H9 (cell line): Measurements from ENCODE around the gene TMPRSS2. TPM values are rescaled to one million over a fixed set of nuclear protein-coding genes. Genes with fewer than 3 reads are reported as not detected.
A peak's percentile ranks its signal among the peaks of the same experiment; 100 is the strongest.
"Not testable (repeated sequence)": the region's sequence is repeated elsewhere in the genome, so short reads cannot be mapped to it uniquely, and the experiment has no call there.

Source experiments
- DNase-seq: peaks from one replicate; pipeline ENCODE4 v3.0.0-alpha.2; 2017
- H2AFZ ChIP-seq: one replicate; pipeline ENCODE4 v1.6.1; 2013; ENCODE audit warnings: mild to moderate bottlenecking, low read length, control low read depth, moderate library complexity
- H2AK5ac ChIP-seq: 2 replicates; pipeline ENCODE4 v1.6.1; 2013; ENCODE audit warnings: low read length, control low read depth, mixed read lengths; ENCODE audit not compliant: insufficient read length
- H2BK120ac ChIP-seq: one replicate; pipeline ENCODE4 v1.6.1; 2013; ENCODE audit warnings: low read depth, mild to moderate bottlenecking, low read length, control low read depth, inconsistent platforms; ENCODE audit not compliant: poor library complexity, severe bottlenecking
- H2BK12ac ChIP-seq: 2 replicates; pipeline ENCODE4 v1.6.1; 2013; ENCODE audit warnings: low read length, control low read depth, mixed read lengths, low read depth; ENCODE audit not compliant: insufficient read length
- H2BK15ac ChIP-seq: 2 replicates; pipeline ENCODE4 v1.6.1; 2013; ENCODE audit warnings: low read depth, low read length, control low read depth
- H2BK20ac ChIP-seq: one replicate; pipeline ENCODE4 v1.6.1; 2013; ENCODE audit warnings: low read depth, mild to moderate bottlenecking, low read length, control low read depth, inconsistent platforms; ENCODE audit not compliant: poor library complexity, severe bottlenecking
- H2BK5ac ChIP-seq: 2 replicates; pipeline ENCODE4 v1.6.1; 2013; ENCODE audit warnings: low read length, control low read depth, mixed read lengths; ENCODE audit not compliant: insufficient read length
- H3K14ac ChIP-seq: 2 replicates; pipeline ENCODE4 v1.6.1; 2013; ENCODE audit warnings: low read length, control low read depth; ENCODE audit not compliant: insufficient read depth
- H3K18ac ChIP-seq: 2 replicates; pipeline ENCODE4 v1.6.1; 2013; ENCODE audit warnings: low read depth, mild to moderate bottlenecking, mixed read lengths, low read length, control low read depth; ENCODE audit not compliant: insufficient read length
- H3K23ac ChIP-seq: 2 replicates; pipeline ENCODE4 v1.6.1; 2013; ENCODE audit warnings: low read length, control low read depth, mixed read lengths, low read depth; ENCODE audit not compliant: insufficient read length
- H3K23me2 ChIP-seq: 2 replicates; pipeline ENCODE4 v1.6.1; 2013; ENCODE audit warnings: low read depth, mild to moderate bottlenecking, mixed read lengths, low read length, control low read depth; ENCODE audit not compliant: insufficient read length, poor library complexity, severe bottlenecking
- H3K27ac ChIP-seq: 2 replicates; pipeline ENCODE4 v1.5.1; 2013; ENCODE audit warnings: low read length, control low read depth, mixed read lengths, low read depth; ENCODE audit not compliant: insufficient read length
- H3K27me3 ChIP-seq: 2 replicates; pipeline ENCODE4 v1.6.1; 2013; ENCODE audit warnings: low read length, control low read depth, inconsistent platforms; ENCODE audit not compliant: insufficient read depth
- H3K4ac ChIP-seq: 2 replicates; pipeline ENCODE4 v1.6.1; 2013; ENCODE audit warnings: low read depth, mild to moderate bottlenecking, control low read depth, inconsistent platforms, low read length, moderate library complexity
- H3K4me1 ChIP-seq: 2 replicates; pipeline ENCODE4 v1.6.1; 2013; ENCODE audit warnings: low read length, control low read depth, inconsistent platforms; ENCODE audit not compliant: insufficient read depth
- H3K4me2 ChIP-seq: 2 replicates; pipeline ENCODE4 v1.6.1; 2013; ENCODE audit warnings: low read length, control low read depth, mixed read lengths; ENCODE audit not compliant: insufficient read length, insufficient read depth
- H3K56ac ChIP-seq: 2 replicates; pipeline ENCODE4 v1.6.1; 2013; ENCODE audit warnings: low read depth, mild to moderate bottlenecking, mixed read lengths, low read length, control low read depth; ENCODE audit not compliant: insufficient read length
- H3K79me1 ChIP-seq: 2 replicates; pipeline ENCODE4 v1.6.1; 2013; ENCODE audit warnings: low read depth, mild to moderate bottlenecking, moderate library complexity, low read length, control low read depth, inconsistent platforms; ENCODE audit not compliant: insufficient read depth, poor library complexity, severe bottlenecking
- H3K79me2 ChIP-seq: 2 replicates; pipeline ENCODE4 v1.6.1; 2013; ENCODE audit warnings: low read length, control low read depth, inconsistent platforms; ENCODE audit not compliant: insufficient read depth
- H3K9ac ChIP-seq: 2 replicates; pipeline ENCODE4 v1.6.1; 2013; ENCODE audit warnings: low read length, control low read depth, mixed read lengths; ENCODE audit not compliant: insufficient read length; ENCODE audit errors: extremely low read depth
- H3K9me3 ChIP-seq: one replicate; pipeline ENCODE4 v1.6.1; 2013; ENCODE audit warnings: low read depth, low read length, inconsistent platforms; ENCODE audit not compliant: control insufficient read depth
- H3T11ph ChIP-seq: one replicate; pipeline ENCODE4 v1.6.1; 2013; ENCODE audit warnings: mild to moderate bottlenecking, low read length, control low read depth, inconsistent platforms
- H4K20me1 ChIP-seq: one replicate; pipeline ENCODE4 v1.6.1; 2013; ENCODE audit not compliant: control insufficient read depth, insufficient read length, insufficient read depth
- H4K5ac ChIP-seq: 2 replicates; pipeline ENCODE4 v1.6.1; 2013; ENCODE audit warnings: low read depth, mild to moderate bottlenecking, mixed read lengths, low read length, control low read depth; ENCODE audit not compliant: insufficient read length
- H4K8ac ChIP-seq: replicated peaks from 2 replicates; pipeline ENCODE4 v1.6.1; 2013; ENCODE audit warnings: low read length, control low read depth, mixed read lengths, low read depth; ENCODE audit not compliant: insufficient read length
- H4K91ac ChIP-seq: 2 replicates; pipeline ENCODE4 v1.6.1; 2013; ENCODE audit warnings: low read depth, mild to moderate bottlenecking, moderate library complexity, mixed read lengths, low read length, control low read depth; ENCODE audit not compliant: insufficient read length
- H3K27ac Mint-ChIP-seq, 3 experiments: 2 replicates in 2 of 3; 3 replicates in 1 of 3; pipeline ENCODE4 v1.8.0; 2020 to 2021; ENCODE audit warnings: mixed read lengths in 3 of 3, mild to moderate bottlenecking in 1 of 3, moderate library complexity in 1 of 3
- H3K27me3 Mint-ChIP-seq: 2 replicates; pipeline ENCODE4 v1.8.0; 2021; ENCODE audit warnings: low read depth, mild to moderate bottlenecking, moderate library complexity, mixed read lengths
- H3K36me3 Mint-ChIP-seq, 3 experiments: 2 replicates in 2 of 3; 3 replicates in 1 of 3; pipeline ENCODE4 v1.8.0; 2020 to 2021; ENCODE audit warnings: low read depth in 3 of 3, mixed read lengths in 3 of 3; ENCODE audit not compliant: insufficient read depth in 1 of 3
- H3K4me1 Mint-ChIP-seq, 2 experiments: 2 replicates each; pipeline ENCODE4 v1.8.0; 2020; ENCODE audit warnings: mixed read lengths in 2 of 2
- H3K4me3 Mint-ChIP-seq, 2 experiments: 2 replicates in 1 of 2; 3 replicates in 1 of 2; pipeline ENCODE4 v1.8.0; 2020 to 2021; ENCODE audit warnings: mild to moderate bottlenecking in 2 of 2, mixed read lengths in 2 of 2, moderate library complexity in 1 of 2
- H3K9me3 Mint-ChIP-seq, 2 experiments: 2 replicates in 1 of 2; 3 replicates in 1 of 2; pipeline ENCODE4 v1.8.0; 2020; ENCODE audit warnings: mild to moderate bottlenecking in 2 of 2, mixed read lengths in 2 of 2, moderate library complexity in 1 of 2
- CTCF ChIP-seq: fragments of 200-600 bp; sonication (generic); conservative IDR thresholded peaks from 3 replicates; pipeline ENCODE4 v1.8.0; 2021; ENCODE audit warnings: antibody characterized with exemption, mild to moderate bottlenecking
- WGBS: extraction: QIAGEN DNeasy Blood & Tissue Kit; methylation state at CpG from one replicate; pipeline ENCODE4 v1.1.7; 2013; ENCODE audit warnings: missing lambda C conversion rate, low lambda C conversion rate, mixed read lengths; ENCODE audit not compliant: insufficient read length; ENCODE audit errors: extremely low coverage; 5-methylcytosine and 5-hydroxymethylcytosine counted together
- total RNA-seq: library from RNA; stranded (reverse); gene quantifications from 2 replicates; pipeline ENCODE4 v1.2.1, GENCODE V29; 2021

The TMPRSS2 gene
- total RNA-seq, 1 experiment from 2014 or later, result 12.1 TPM

DNA sequence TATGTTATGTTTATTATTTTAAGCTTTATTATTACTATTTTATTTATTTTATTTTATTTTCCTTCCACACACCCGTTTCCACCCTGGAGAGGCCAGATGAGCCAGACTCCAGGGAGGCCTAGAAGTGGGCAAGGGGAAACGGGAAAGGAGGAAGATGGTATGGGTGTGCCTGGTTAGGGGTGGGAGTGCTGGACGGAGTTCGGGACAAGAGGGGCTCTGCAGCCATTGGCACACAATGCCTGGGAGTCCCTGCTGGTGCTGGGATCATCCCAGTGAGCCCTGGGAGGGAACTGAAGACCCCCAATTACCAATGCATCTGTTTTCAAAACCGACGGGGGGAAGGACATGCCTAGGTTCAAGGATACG is 82.4 kb downstream of the TMPRSS2 start:
- H4K91ac ChIP-seq, result no peak overlapping the region
- Mint-ChIP-seq H3K27me3 (peaks cover 51% of the 10 kb centered on the region), H3K27ac (no peak overlapping the region), H3K4me1 (peaks cover 28 to 29% of the 10 kb centered on the region in 2 experiments), H3K9me3 (peaks cover 0 to 2% of the 10 kb centered on the region in 2 experiments; a peak in 2 of 5 replicates), H3K36me3 (no peaks in the 10 kb centered on the region; a peak in 1 of 7 replicates), H3K4me3 (peak overlapping the region; percentile 62 to 78)
- no peak overlapping the region for H3K14ac ChIP-seq
- H4K5ac ChIP-seq, result no peak overlapping the region
- no peak overlapping the region for H2BK12ac ChIP-seq
- no peaks in the 10 kb centered on the region for H3K79me1 ChIP-seq
- H2BK20ac ChIP-seq, result no peak overlapping the region
- no peaks in the 10 kb centered on the region for H3K79me2 ChIP-seq
- no peak overlapping the region for H4K8ac ChIP-seq
- H3K56ac ChIP-seq, result no peak overlapping the region
- no peak overlapping the region for H3K18ac ChIP-seq
- no peaks in the 10 kb centered on the region; the same call in 1 of the 2 replicates for H3K4me1 ChIP-seq
- H3K4me2 ChIP-seq, result peak overlapping the region; percentile 3
- no peaks in the 10 kb centered on the region for H4K20me1 ChIP-seq
- H3K9ac ChIP-seq, result no peak overlapping the region
- H3K4ac ChIP-seq, result no peak overlapping the region
- H2BK15ac ChIP-seq, result no peak overlapping the region
- no peaks in the 10 kb centered on the region for H3K9me3 ChIP-seq
- no peak overlapping the region for H3K23ac ChIP-seq
- H3K23me2 ChIP-seq, result peaks cover 7% of the 10 kb centered on the region
- H2AK5ac ChIP-seq, result no peak overlapping the region
- no peak for TF ChIP-seq CTCF
- no peak overlapping the region for H2BK5ac ChIP-seq
- no peak overlapping the region for H3T11ph ChIP-seq
- WGBS, result no CpG with 5 or more reads among the region's 7 CpGs
- DNase-seq, result no peak
- no peak overlapping the region for H2AFZ ChIP-seq
- H2BK120ac ChIP-seq, result no peak overlapping the region
- H3K27ac ChIP-seq, result no peak overlapping the region
- peaks cover 2% of the 10 kb centered on the region; the same call in 1 of the 2 replicates for H3K27me3 ChIP-seq

DNA sequence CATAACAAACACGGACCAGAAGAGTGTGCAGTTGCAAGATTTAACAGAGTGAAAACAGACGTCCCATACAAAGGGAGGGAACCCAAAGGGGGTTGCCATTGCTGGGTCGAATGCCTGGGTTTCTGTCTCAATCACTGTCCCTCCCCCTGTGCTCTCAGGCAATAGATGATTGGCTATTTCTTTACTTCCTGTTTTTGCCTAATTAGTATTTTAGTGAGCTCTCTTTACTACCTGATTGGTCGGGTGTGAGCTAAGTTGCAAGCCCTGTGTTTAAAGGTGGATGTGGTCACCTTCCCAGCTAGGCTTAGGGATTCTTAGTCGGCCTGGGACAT is 84.7 kb downstream of the TMPRSS2 start:
- Mint-ChIP-seq H3K27me3 (peaks cover 48% of the 10 kb centered on the region), H3K4me1 (peaks cover 39 to 47% of the 10 kb centered on the region in 2 experiments)
- H3K9ac ChIP-seq, H4K91ac ChIP-seq, H2BK5ac ChIP-seq, H3K27ac ChIP-seq, H3K4me3 Mint-ChIP-seq, H4K5ac ChIP-seq, H2BK120ac ChIP-seq, H4K8ac ChIP-seq, DNase-seq, H2BK15ac ChIP-seq, H2AK5ac ChIP-seq, H3K18ac ChIP-seq, H3K23ac ChIP-seq, H2BK12ac ChIP-seq, H3K4ac ChIP-seq, H2BK20ac ChIP-seq, H4K20me1 ChIP-seq, H2AFZ ChIP-seq, H3K23me2 ChIP-seq, H3K9me3 Mint-ChIP-seq, H3K9me3 ChIP-seq, H3K79me2 ChIP-seq, H3K79me1 ChIP-seq, H3T11ph ChIP-seq, H3K56ac ChIP-seq, H3K36me3 Mint-ChIP-seq, H3K27me3 ChIP-seq, H3K27ac Mint-ChIP-seq, H3K4me2 ChIP-seq, H3K14ac ChIP-seq, H3K4me1 ChIP-seq: not testable (repeated sequence)
- no CpG with 5 or more reads among the region's 5 CpGs for WGBS
